ENCODE measurements around the gene POPDC2.

POPDC2 gene

GRCh38 chr3:119695480-119695879 is 35.1 kb upstream of the POPDC2 start (continued):
- no peak for TF ChIP-seq PRDM6 (tag by site-specific recombination; IDR thresholded peaks at IDR 0.05)
- no peak for TF ChIP-seq ZNF175 (tag by site-specific recombination; IDR thresholded peaks at IDR 0.05)
- no peak for TF ChIP-seq GLIS2 (tag by site-specific recombination; IDR thresholded peaks at IDR 0.05)
- no peak for TF ChIP-seq ZNF2 (tag by site-specific recombination; IDR thresholded peaks at IDR 0.05)
- TF ChIP-seq, protein P1, sequence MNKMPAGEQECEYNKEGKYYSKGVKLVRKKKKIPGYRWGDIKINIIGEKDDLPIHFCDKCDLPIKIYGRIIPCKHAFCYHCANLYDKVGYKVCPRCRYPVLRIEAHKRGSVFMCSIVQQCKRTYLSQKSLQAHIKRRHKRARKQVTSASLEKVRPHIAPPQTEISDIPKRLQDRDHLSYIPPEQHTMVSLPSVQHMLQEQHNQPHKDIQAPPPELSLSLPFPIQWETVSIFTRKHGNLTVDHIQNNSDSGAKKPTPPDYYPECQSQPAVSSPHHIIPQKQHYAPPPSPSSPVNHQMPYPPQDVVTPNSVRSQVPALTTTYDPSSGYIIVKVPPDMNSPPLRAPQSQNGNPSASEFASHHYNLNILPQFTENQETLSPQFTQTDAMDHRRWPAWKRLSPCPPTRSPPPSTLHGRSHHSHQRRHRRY (tag by site-specific recombination; IDR thresholded peaks at IDR 0.05): no peak
- no peak for TF ChIP-seq ZBTB11 (tag by site-specific recombination; conservative IDR thresholded peaks at IDR 0.05; ENCODE audit: low read depth)
- TF ChIP-seq KLF10 (tag by site-specific recombination; IDR thresholded peaks at IDR 0.05): no peak
- TF ChIP-seq ZNF16 (tag by site-specific recombination; IDR thresholded peaks at IDR 0.05; ENCODE audit: low read depth): no peak
- TF ChIP-seq ZBTB17 (tag by site-specific recombination; IDR thresholded peaks at IDR 0.05): no peak
- no peak for TF ChIP-seq ZNF26 (tag by site-specific recombination; IDR thresholded peaks at IDR 0.05)
- TF ChIP-seq ZNF121 (tag by site-specific recombination; IDR thresholded peaks at IDR 0.05): no peak

DNA sequence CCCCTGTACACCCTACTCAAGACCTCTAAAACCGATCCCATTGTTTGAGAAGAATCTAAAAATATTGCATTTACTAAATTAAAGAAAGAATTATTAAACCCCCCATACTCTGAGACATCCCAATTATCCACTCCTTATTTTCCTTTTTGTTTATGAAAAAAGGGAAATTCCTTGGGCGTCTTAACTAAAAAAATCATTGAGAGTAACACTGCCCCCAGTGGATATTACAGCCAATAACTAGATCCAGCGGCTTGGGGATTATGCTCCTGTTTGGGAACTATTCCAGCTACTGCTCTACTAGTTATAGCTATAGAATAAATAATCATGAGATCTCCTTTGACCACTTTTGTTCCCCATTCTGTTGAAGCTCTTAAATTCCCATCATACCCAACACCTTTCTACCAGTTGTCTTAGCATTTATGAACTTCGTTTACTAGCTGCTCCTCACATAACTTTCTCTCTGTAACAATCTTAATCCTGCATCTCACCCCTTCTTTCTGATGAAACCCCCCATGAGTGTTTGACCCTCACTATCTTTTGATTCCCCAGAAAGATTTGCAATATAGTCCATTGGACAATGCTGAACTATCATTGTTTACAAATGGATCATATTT is 29.8 kb upstream of the POPDC2 start:
- no peaks in the 10 kb centered on the region for H3K9me3 ChIP-seq (ENCODE audit: control insufficient read depth, insufficient read depth, low read depth, low read length)
- H3K4me1 ChIP-seq (ENCODE audit: control insufficient read depth, insufficient read depth, low read length): no peaks in the 10 kb centered on the region
- H3K27ac ChIP-seq (ENCODE audit: extremely low read depth, low read depth, low read length): no peak overlapping the region
- POLR2A ChIA-PET: interaction anchor here (0.6 kb wide), 1 partner anchor 13 kb away, joined by 3 read pairs; the partner anchor contains the start of gene COX17
- CTCF ChIA-PET: interaction anchor here (0.6 to 2.1 kb wide), 7 partner anchors 9 to 804 kb away, joined by 3 to 10 read pairs (median 3); no protein-coding TSS in a partner anchor
- no peak for TF ChIP-seq ZNF660 (tag by site-specific recombination; IDR thresholded peaks at IDR 0.05)
- TF ChIP-seq ZBTB20 (tag by site-specific recombination; IDR thresholded peaks at IDR 0.05): no peak
- TF ChIP-seq ZNF629 (tag by site-specific recombination; IDR thresholded peaks at IDR 0.05): no peak
- no peak for TF ChIP-seq ZNF621 (tag by site-specific recombination; IDR thresholded peaks at IDR 0.05)
- TF ChIP-seq ZNF529 (tag by site-specific recombination; IDR thresholded peaks at IDR 0.05; ENCODE audit: insufficient replicate concordance): no peak
- no peak for TF ChIP-seq ZBTB11 (tag by site-specific recombination; conservative IDR thresholded peaks at IDR 0.05; ENCODE audit: low read depth)
- TF ChIP-seq PRDM4 (tag by site-specific recombination; IDR thresholded peaks at IDR 0.05): no peak
- no peak for TF ChIP-seq ZNF157 (tag by site-specific recombination; IDR thresholded peaks at IDR 0.05)
- no peak for TF ChIP-seq ZNF214 (tag by site-specific recombination; IDR thresholded peaks at IDR 0.05; ENCODE audit: borderline replicate concordance)
- no peak for TF ChIP-seq ZNF354C (tag by site-specific recombination; IDR thresholded peaks at IDR 0.05; ENCODE audit: borderline replicate concordance, low read depth)
- TF ChIP-seq ZNF146 (tag by site-specific recombination; IDR thresholded peaks at IDR 0.05): no peak
- no peak overlapping the region for H3K4me3 ChIP-seq (ENCODE audit: low read depth, low read length)
- no peaks in the 10 kb centered on the region for H3K36me3 ChIP-seq (ENCODE audit: control insufficient read depth in 2 of 2, insufficient read depth in 1 of 2, low read length in 2 of 2)
